ENCODE results near the gene TWF2.

DNA sequence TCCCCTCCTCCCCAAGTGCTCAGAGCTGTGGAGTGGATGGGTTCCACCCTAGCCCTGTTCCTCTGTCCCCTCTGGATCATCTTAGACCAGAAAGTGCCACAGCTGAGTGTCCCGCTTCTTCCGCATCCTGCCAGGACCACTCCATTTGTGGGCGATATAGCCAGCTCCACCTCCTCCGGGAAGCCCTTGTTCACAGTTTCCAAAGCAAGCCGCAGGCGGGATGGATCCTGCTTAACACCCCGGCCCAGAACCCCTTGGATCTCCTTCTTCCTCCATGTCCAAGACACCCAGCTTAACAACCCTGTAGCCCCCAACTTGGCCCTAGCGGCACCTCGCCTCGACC, 41.5 kb downstream of the TWF2 start:
- TF ChIP-seq, protein P1, sequence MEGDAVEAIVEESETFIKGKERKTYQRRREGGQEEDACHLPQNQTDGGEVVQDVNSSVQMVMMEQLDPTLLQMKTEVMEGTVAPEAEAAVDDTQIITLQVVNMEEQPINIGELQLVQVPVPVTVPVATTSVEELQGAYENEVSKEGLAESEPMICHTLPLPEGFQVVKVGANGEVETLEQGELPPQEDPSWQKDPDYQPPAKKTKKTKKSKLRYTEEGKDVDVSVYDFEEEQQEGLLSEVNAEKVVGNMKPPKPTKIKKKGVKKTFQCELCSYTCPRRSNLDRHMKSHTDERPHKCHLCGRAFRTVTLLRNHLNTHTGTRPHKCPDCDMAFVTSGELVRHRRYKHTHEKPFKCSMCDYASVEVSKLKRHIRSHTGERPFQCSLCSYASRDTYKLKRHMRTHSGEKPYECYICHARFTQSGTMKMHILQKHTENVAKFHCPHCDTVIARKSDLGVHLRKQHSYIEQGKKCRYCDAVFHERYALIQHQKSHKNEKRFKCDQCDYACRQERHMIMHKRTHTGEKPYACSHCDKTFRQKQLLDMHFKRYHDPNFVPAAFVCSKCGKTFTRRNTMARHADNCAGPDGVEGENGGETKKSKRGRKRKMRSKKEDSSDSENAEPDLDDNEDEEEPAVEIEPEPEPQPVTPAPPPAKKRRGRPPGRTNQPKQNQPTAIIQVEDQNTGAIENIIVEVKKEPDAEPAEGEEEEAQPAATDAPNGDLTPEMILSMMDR (IDR thresholded peaks at IDR 0.05): no peak
- TF ChIP-seq EP300 (IDR thresholded peaks at IDR 0.05) (no peak), POLR2A (IDR thresholded peaks at IDR 0.05) (no peak)
